ENCODE results near the gene CHRNA3.
A peak's percentile ranks its signal among the peaks of the same experiment; 100 is the strongest.
"Not testable (repeated sequence)": the region's sequence is repeated elsewhere in the genome, so short reads cannot be mapped to it uniquely, and the experiment has no call there.

The CHRNA3 gene

GRCh38 chr15:78617516-78617915, 3.3 kb downstream of the CHRNA3 start:
- DNase-seq (ENCODE audit: low read depth in 2 of 2) = no peak

GRCh38 chr15:78617076-78617475, 3.7 kb downstream of the CHRNA3 start:
- DNase-seq (ENCODE audit: low read depth in 2 of 2) = no peak

GRCh38 chr15:78616506-78616905, 4.3 kb downstream of the CHRNA3 start:
- DNase-seq (ENCODE audit: low read depth in 2 of 2) = no peak

DNA sequence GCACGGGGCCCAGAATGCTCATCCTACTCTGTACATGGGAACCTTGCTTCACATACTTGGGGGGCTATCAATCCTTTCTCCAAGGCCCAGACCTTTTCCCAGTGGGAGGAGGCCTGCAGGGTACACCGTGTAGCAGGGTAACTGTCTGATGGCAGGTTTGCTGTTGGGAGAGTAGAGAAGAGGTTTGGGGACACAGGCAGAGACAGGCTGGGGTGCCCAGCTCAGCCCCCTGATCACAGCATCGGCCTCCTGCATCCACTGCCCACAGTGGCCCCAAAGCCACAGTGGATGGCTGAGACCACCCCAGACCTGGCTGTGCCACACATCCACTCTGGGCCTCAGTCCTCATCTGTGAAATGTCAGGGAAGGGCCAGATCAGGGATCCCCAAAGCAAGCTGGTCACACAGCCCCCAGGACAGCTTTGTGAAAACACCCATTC, 5.6 kb downstream of the CHRNA3 start:
- DNase-seq (ENCODE audit: low read depth in 2 of 2) = no peak

- DNase-seq (ENCODE audit: low read depth in 2 of 2) = no peak
Observed at GRCh38 chr15:78614021-78614420, 6.8 kb downstream of the CHRNA3 start.

DNA sequence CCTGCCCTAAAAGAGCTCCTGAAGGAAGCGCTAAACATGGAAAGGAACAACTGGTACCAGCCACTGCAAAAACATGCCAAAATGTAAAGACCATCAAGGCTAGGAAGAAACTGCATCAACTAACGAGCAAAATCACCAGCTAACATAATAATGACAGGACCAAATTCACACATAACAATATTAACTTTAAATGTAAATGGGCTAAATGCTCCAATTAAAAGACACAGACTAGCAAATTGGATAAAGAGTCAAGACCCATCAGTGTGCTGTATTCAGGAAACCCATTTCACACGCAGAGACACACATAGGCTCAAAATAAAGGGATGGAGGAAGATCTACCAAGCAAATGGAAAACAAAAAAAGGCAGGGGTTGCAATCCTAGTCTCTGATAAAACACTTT, 11.2 kb downstream of the CHRNA3 start:
- DNase-seq (ENCODE audit: low read depth in 2 of 2) = not testable (repeated sequence)

DNA sequence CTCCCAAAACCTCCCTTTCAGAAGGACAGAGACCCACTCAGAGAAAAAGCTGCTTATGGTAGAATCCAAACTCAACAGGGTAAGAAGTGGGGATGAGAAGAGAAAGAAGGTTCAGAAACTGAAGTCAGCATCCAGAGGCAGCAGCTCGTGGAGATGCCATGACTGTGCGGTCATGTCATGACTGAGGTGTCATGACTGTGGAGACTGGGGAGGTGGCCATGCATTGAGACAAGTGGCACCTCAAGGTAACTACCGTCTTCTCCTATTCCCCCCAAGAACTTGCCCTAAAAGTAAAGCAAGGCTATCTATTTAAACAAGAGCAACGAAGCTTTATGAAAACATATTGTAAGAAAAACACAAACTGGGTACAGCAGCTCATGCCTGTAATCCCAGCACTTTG, 15.1 kb downstream of the CHRNA3 start:
- DNase-seq (ENCODE audit: low read depth in 2 of 2) = no peak

DNA sequence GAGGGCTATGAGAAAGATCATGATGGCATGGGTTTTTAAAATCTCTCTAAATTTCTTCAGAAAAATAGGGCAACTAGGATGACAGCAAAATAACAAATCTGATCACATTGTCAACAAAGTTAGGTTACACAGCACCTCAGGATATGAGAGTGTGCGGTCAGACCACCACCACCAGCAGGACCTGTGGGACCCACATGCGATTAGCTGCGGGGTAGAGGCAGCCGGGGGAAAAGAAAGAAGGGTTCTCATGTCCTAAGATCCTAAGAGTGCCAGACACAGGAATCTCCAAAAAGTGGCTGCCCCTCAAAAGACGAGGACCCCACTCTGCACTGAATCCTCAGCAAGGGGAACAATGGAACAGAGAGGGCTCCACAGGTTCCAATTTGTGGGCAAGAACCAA, 15.6 kb downstream of the CHRNA3 start:
- no peak for DNase-seq (ENCODE audit: low read depth in 2 of 2)

- DNase-seq (ENCODE audit: low read depth in 2 of 2) = no peak
Observed at GRCh38 chr15:78604420-78604819, 16.4 kb downstream of the CHRNA3 start.

DNA sequence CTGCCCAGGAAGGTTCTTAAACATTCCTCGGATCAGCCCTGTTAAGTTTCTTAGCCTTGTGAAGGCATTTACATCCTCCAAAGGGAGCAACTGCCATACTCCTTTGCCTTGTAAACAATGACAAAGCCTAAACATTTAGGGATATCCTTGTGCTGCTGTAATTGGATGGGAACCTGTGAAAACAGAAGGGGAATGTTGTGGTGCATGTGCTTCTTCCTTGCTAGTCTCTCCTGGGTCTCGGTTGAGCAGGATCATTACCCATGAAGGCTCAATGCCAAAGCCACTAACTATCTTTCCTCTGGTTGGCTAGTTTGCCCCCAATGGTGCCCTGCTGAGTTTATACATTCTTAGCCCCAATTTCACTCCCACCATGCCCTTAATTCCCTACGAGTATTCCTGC, 17.3 kb downstream of the CHRNA3 start:
- DNase-seq (ENCODE audit: low read depth in 2 of 2) = no peak

- no peak for DNase-seq (ENCODE audit: low read depth in 2 of 2)
Observed at GRCh38 chr15:78599189-78599588, 21.6 kb downstream of the CHRNA3 start.

GRCh38 chr15:78598348-78598747, 22.4 kb downstream of the CHRNA3 start:
- DNase-seq (ENCODE audit: low read depth in 2 of 2) = no peak

GRCh38 chr15:78597583-78597982, 23.2 kb downstream of the CHRNA3 start:
- DNase-seq (ENCODE audit: low read depth in 2 of 2) = no peak

DNA sequence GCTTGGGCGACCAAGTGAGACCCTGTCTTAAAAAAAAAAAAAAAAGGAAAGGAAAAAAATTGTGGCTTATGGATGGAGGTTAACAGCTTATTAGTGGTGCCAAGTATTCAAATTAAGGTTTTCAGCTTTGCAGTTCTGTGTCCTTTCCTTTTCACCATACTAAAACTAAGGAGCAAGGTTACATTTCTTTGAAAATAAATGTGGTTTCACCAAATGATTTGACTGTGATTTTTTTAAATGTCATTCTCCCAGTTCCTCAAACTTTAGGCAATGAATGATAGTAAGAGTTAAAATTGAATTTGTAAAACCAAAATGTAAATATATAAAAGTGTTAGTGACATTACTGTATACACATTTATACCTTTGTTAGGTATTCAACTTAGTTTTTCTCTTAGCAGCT, 45.9 kb downstream of the CHRNA3 start:
- DNase-seq (ENCODE audit: low read depth in 2 of 2) = no peak

DNA sequence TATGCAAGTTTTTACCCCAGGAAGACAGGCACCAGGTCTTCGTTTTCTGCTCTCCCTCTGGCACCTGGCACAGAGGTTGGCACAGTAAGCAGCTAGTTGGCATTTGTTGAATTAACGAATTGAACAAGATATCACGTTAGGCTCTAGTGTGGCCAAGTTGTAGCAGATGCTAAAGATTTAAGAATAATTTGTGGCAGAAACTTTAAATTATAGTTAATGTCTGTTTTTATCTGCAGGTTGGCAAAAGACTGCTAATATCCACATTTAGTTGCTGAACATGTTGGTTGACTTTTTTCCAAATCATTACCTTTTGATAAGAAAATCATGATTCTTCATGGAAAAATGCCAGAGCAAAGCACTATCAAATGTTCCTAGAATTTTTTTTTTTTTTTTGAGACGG, 47.4 kb downstream of the CHRNA3 start:
- no peak for DNase-seq (ENCODE audit: low read depth in 2 of 2)

DNA sequence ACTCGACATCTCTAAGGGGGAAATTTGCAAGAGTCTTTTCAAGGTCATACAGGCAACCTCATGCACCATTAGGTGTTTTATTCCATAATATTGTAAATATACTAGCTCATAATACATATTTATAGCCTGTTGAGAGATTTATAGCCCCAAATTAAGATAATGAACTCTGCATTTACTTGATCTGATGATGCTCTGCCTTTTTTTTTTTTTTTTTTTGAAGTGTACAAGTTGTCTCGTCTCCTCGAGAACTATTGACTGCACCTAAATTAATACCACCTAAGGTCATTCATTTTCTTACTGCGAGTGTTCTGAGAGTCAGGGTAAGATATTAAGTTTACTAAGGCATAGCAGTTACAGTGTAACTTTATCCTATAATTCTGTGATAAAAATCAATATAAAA, 49.4 kb downstream of the CHRNA3 start:
- DNase-seq (ENCODE audit: low read depth in 2 of 2) = no peak

DNA sequence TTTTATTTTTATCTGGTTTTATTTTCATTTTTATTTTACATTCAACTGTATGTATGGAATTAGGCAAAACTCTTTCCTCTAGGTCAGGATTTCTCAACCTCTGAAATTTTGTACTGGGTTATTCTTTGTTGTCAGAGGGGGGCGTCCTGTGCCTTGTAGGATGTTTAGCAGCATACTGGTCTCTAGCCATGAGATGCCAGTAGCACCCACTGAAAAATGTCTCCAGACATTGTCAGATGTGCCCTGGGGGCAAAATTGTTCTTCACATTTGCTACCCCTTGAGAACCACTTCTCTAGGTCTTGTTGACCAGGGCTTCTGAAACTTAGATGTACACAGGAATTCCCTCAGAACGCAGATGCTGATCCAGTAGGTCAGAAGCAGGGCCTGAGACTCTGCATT, 50.1 kb downstream of the CHRNA3 start:
- DNase-seq (ENCODE audit: low read depth in 2 of 2) = no peak

DNA sequence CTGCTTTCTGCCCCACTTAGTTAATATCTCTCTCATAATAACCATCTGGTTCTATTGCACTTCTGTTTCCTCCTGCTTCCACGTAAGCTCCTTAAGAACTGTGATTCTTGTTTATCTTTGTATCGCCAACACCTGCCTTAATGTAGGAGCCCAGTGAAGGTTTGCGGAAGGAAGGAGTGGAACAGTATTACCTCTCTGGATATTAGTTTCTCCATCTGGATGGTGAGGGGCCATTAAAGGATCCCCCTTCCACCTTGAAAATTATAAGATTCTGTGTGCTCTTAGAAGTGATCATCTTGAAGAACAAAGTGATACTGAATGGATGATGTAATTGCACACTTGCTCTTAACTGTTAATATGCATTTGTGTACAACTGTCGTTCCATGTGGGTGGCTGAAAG, 53.3 kb downstream of the CHRNA3 start:
- no peak for DNase-seq (ENCODE audit: low read depth in 2 of 2)

DNA sequence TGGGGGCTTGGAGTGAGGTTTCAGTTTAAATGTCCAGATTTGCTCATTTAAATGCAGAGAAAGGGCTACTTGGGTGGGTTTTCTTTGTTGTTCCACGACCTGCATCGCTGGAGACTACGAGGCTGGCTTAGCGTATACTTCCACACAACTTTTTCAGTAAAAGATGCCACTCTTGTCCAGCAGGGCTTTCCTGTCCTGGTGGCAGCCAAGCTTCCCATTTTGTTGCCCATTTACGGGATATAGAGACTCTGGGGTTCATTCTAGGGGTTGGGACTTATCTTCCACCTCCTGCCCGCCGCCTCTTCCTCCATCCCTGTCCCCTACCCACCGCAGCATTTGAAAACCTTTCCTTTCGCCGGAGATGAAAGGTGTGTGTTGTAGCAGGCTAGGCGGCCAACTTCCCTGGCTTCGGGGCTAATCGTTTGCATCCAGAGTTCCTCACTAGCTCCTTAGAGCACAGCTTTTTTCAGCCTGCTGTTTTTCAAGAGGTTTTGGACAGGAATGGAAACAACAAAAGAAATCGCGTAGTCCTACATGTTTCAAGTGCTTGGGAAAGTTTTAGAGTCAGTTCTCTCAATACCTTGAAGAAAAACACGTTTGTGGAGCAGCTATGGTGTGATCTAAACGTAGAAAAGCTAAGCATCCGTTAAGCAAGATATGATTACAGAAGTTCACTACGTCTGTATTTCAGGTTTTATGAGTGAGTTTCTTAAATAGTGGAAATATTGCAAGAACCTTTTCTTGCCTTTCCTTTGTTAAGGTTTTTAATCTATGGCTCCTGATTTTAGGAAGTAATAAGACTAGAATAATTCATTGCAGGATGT, 54.6 kb downstream of the CHRNA3 start:
- DNase-seq (ENCODE audit: low read depth in 2 of 2) = no peak

GRCh38 chr15:78565097-78565950, 55.5 kb downstream of the CHRNA3 start, which contains the start of gene CHRNA5:
TSS of gene CHRNA5 (plus strand) at chr15:78565520. CDS start at chr15:78565720, 200 bp downstream.
- DNase-seq (ENCODE audit: low read depth in 2 of 2) = peak; percentile 76 to 77

GRCh38 chr15:78564743-78565096, 56.1 kb downstream of the CHRNA3 start:
- DNase-seq (ENCODE audit: low read depth in 2 of 2) = no peak

DNA sequence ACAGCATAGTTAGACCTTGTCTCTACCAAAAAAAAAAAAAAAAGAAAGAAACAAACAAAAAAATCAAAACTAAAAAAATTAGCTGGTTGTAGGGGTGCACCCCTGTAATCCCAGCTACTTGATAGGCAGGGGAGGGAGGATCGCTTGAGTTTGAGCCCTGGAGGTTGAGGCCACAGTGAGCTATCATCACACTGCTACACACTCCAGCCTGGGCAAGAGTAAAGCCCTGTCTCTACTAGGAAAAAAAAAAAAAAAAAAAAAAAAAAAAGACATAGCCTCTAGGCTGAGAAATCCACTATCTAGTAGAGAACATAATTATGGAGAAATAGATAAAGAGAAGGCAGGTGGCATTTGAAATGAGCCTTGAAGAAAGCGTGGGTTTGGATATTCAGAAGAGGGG, 57.7 kb downstream of the CHRNA3 start:
- DNase-seq (ENCODE audit: low read depth in 2 of 2) = no peak

- DNase-seq (ENCODE audit: low read depth in 2 of 2) = no peak
Observed at GRCh38 chr15:78561490-78561889, 59.3 kb downstream of the CHRNA3 start.

Measured in stimulated activated CD8-positive, alpha-beta memory T cell treated with anti-CD3 and anti-CD28 coated beads, Interleukin-15, amount 100 ng/mL, for 48 hours (primary cell).